GM12891 (cell line): ENCODE measurements around the gene SEMA3A.

Source experiments
- DNase-seq: peaks from one replicate; pipeline ENCODE4 v3.0.0; 2011; ENCODE audit warnings: low spot score; ENCODE audit not compliant: insufficient read length
- FAIRE-seq: peaks from 2 replicates; lab custom pipeline; 2011; peaks lifted over from hg19 to GRCh38; lab: Jason Lieb, UNC
- PAX5 ChIP-seq: IDR thresholded peaks from 2 replicates; pipeline ENCODE4 v1.6.1; 2011; ENCODE audit warnings: low read length, moderate library complexity, mild to moderate bottlenecking; ENCODE audit not compliant: insufficient read depth, severe bottlenecking
- POLR2A ChIP-seq: IDR thresholded peaks from 2 replicates; pipeline ENCODE4 v1.6.1; 2011; ENCODE audit warnings: low read depth, low read length, control low read depth
- POLR2AphosphoS5 ChIP-seq: IDR thresholded peaks from 2 replicates; pipeline ENCODE4 v1.6.1; 2011; ENCODE audit warnings: low read depth, low read length, control low read depth
- POU2F2 ChIP-seq: IDR thresholded peaks from 2 replicates; pipeline ENCODE4 v1.6.1; 2011; ENCODE audit warnings: low read depth, mild to moderate bottlenecking, control low read depth, low read length, moderate library complexity
- SPI1 ChIP-seq: IDR thresholded peaks from 2 replicates; pipeline ENCODE4 v1.6.1; 2011; ENCODE audit warnings: low read depth, low read length, control low read depth
- TAF1 ChIP-seq: IDR thresholded peaks from 2 replicates; pipeline ENCODE4 v1.6.1; 2011; ENCODE audit warnings: low read depth, low read length, control low read depth

The SEMA3A gene

GRCh38 chr7:84039432-84039831 lies 155.2 kb downstream of the SEMA3A start:
- TF ChIP-seq SPI1 = no peak
- no peak for TF ChIP-seq PAX5
- TF ChIP-seq POLR2AphosphoS5 = no peak
- no peak for TF ChIP-seq TAF1
- no peak for TF ChIP-seq POLR2A
- no peak for TF ChIP-seq POU2F2
- no peak for DNase-seq
- FAIRE-seq = no peak

DNA sequence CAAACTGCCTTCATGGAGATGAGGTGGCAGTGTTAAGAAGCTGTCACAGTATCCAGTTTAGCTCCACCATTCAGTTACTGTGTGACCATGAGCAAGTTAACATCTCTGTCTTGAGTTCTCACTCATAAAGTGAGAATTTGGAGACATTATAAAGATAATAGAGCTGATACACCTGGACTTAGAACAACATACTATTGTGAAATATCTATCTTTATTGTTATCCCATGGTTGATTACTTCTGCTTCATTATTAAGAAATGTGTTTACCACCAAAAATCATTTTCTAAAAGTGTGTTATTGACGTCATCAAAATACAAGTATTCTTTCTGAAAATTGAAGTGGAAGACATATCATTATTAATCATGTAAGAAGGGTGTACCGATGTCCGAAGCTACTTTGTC lies 166.9 kb downstream of the SEMA3A start:
- no peak for TF ChIP-seq POU2F2
- no peak for TF ChIP-seq POLR2AphosphoS5
- no peak for TF ChIP-seq SPI1
- DNase-seq (no peak), FAIRE-seq (no peak)

- DNase-seq (no peak), FAIRE-seq (no peak)
- TF ChIP-seq POU2F2 = no peak
- TF ChIP-seq SPI1 = no peak
- no peak for TF ChIP-seq POLR2AphosphoS5
- TF ChIP-seq POLR2A = no peak
- no peak for TF ChIP-seq TAF1
- no peak for TF ChIP-seq PAX5
Measured at GRCh38 chr7:84025332-84025927, 169.2 kb downstream of the SEMA3A start.

- FAIRE-seq = no peak
- no peak for DNase-seq
Measured at GRCh38 chr7:84022684-84023308, 171.8 kb downstream of the SEMA3A start.

GRCh38 chr7:84022009-84022408 lies 172.6 kb downstream of the SEMA3A start:
- TF ChIP-seq PAX5 = no peak
- no peak for TF ChIP-seq TAF1
- TF ChIP-seq POLR2AphosphoS5 = no peak
- no peak for TF ChIP-seq SPI1
- no peak for TF ChIP-seq POU2F2
- no peak for TF ChIP-seq POLR2A
- FAIRE-seq (no peak), DNase-seq (no peak)

More at GRCh38 chr7:84022684-84023308, 171.8 kb downstream of the SEMA3A start:
- TF ChIP-seq POLR2A (no peak), POLR2AphosphoS5 (no peak), POU2F2 (no peak), PAX5 (no peak), TAF1 (no peak)

DNA sequence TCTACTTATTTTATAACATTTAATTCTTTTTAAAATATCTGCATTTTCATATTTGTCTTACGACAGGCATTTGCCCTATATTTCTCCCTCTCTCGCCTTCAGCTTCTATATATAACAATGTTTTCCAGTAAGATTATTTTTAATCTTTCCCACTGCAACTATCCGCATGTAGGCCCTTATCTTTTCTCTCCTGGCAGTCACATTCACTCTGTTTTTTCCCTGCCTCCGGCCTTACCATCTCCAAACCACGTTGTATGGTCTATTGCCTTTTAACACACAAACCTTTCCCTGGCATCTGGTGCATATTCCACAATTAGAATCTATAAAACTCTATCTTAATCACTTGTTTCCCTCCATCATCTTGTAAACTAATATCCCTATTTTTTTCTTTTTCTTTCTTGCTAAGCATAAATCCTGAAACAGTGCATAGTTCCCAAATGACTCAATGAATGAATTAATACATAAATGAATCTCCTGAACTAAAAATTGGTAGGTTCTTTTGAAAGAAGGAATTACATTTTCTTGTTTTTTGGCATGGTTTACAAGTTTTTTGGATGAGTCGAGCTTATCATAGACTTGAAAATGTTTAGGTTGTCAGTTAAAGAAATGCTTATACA lies 173.2 kb downstream of the SEMA3A start:
- no peak for DNase-seq
- FAIRE-seq = no peak
- TF ChIP-seq PAX5 (no peak), POLR2AphosphoS5 (no peak), POU2F2 (no peak), SPI1 (no peak), POLR2A (no peak), TAF1 (no peak)

- TF ChIP-seq POLR2AphosphoS5 (no peak), TAF1 (no peak), POU2F2 (no peak), SPI1 (no peak), POLR2A (no peak), PAX5 (no peak)
- no peak for FAIRE-seq
- DNase-seq = no peak
Measured at GRCh38 chr7:84017651-84018050, 176.9 kb downstream of the SEMA3A start.

DNA sequence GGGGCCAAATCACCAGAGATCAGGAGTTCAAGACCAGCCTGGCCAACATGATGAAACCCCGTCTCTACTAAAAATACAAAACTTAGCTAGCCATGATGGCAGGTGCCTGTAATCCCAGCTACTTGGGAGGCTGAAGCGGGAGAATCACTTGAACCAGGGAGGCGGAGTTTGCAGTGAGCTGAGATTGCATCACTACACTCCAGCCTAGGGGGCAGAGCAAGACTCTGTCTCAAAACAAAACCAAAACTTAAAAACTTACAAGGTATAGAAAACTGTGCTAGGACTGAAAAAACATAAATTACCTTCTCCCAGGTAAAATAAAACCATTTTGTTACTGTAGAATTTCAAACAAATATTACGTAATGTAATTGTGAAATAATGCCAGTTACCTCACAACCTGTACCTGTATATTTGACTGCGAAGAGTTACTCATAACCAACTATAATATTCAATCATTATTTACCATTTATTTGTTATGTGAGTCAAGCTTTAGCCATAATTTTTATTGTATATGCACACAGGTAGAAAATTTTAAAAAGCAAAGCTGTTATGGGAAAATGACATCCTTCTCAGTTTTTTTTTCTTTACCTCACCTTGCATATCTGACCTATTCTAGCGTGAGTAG lies 180.9 kb downstream of the SEMA3A start:
- FAIRE-seq = no peak
- DNase-seq = no peak

DNA sequence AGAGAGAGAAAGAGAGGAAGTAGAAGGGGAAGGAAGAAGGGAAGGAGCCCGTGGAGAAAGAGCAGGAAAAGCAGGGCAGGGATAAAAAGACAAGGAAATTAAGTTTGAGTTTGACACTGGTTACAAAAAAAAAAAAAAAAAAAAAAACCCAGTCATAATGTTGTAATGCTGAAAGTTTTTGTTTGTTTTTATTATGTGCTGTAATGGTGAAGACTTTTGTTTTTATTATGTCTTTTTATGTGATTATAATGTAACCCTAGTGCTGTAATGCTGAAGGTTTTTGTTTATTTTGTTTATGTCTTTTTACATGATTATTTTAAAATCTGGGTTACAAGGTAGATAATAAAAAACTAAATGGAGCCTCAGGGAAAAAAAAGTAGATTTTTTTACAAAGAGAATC lies 184.8 kb downstream of the SEMA3A start:
- no peak for DNase-seq
- TF ChIP-seq PAX5 (no peak), POLR2AphosphoS5 (no peak), TAF1 (no peak)
- no peak for FAIRE-seq

More for the DNA sequence above, 180.9 kb downstream of the SEMA3A start:
- TF ChIP-seq POLR2AphosphoS5 = no peak
- TF ChIP-seq TAF1 = no peak
- no peak for TF ChIP-seq POU2F2
- TF ChIP-seq POLR2A = no peak
- TF ChIP-seq PAX5 = no peak
- TF ChIP-seq SPI1 = no peak

DNA sequence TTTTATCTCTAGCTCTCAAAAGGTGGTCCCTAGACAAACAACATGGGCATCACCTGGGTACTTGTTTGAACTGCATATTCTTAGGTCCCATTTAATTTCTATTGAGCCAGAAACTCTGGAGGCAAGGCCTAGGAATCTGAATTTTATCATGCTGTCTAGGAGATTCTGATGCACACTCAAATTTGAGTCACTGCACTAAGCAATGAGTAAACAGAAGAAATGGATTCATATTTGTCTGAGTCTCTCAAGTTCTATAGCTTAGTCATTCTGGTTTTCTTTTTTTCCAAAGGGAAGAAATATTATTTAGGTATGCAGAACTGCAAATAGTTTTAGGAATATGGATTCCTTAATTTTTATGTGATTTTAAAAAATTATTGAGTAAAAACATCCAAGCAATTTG lies 185.5 kb downstream of the SEMA3A start:
- TF ChIP-seq PAX5 = no peak
- FAIRE-seq = no peak
- no peak for DNase-seq
